ENCODE measurements around the gene WSB1. TPM values are rescaled to one million over a fixed set of nuclear protein-coding genes. Genes with fewer than 3 reads are reported as not detected.

Gene WSB1
- total and polyA plus RNA-seq, 2 experiments from 2014 or later = 101 to 108 TPM

- TF ChIP-seq, protein P1, sequence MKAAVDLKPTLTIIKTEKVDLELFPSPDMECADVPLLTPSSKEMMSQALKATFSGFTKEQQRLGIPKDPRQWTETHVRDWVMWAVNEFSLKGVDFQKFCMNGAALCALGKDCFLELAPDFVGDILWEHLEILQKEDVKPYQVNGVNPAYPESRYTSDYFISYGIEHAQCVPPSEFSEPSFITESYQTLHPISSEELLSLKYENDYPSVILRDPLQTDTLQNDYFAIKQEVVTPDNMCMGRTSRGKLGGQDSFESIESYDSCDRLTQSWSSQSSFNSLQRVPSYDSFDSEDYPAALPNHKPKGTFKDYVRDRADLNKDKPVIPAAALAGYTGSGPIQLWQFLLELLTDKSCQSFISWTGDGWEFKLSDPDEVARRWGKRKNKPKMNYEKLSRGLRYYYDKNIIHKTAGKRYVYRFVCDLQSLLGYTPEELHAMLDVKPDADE (IDR thresholded peaks at IDR 0.05) = no peak
- no peak for TF ChIP-seq EZH2 (IDR thresholded peaks at IDR 0.05; ENCODE audit: low read depth, unreplicated experiment)
- TF ChIP-seq REST (IDR thresholded peaks at IDR 0.05; ENCODE audit: unreplicated experiment) = no peak
- TF ChIP-seq JUNB (IDR thresholded peaks at IDR 0.05; ENCODE audit: unreplicated experiment) = no peak
- no peak for TF ChIP-seq NANOG (IDR thresholded peaks at IDR 0.05; ENCODE audit: borderline replicate concordance)
- no peak for TF ChIP-seq POLR2AphosphoS5 (IDR thresholded peaks at IDR 0.05; ENCODE audit: low read depth)
- no peak for TF ChIP-seq EZH2phosphoT487 (IDR thresholded peaks at IDR 0.05; ENCODE audit: unreplicated experiment)
- TF ChIP-seq CREB1 (CRISPR knock-in tag; IDR thresholded peaks at IDR 0.05; ENCODE audit: low read depth) = no peak
These were observed 44.6 kb downstream of the WSB1 start (continued) for GRCh38 chr17:27338536-27338985.

GRCh38 chr17:27339198-27339835 is 45.4 kb downstream of the WSB1 start:
- Mint-ChIP-seq H3K4me3 (0 out of 3 replicates have a peak overlapping the region, but pooled peaks have one; percentile 18), H3K36me3 (ENCODE audit: low read depth) (no peaks in the 10 kb centered on the region), H3K27ac (no peak overlapping the region), H3K27me3 (ENCODE audit: insufficient read depth, low read depth, poor library complexity) (peaks cover 10% of the 10 kb centered on the region), H3K9me3 (no peaks in the 10 kb centered on the region), H3K4me1 (peaks cover 59% of the 10 kb centered on the region)
- no peak overlapping the region for H3K27ac ChIP-seq (ENCODE audit: low read depth)
- no peak overlapping the region for H2AFZ ChIP-seq
- 0 out of 2 replicates have a peak overlapping the region, but pooled peaks have one; percentile 17 for H3K4me3 ChIP-seq
- H3K9me2 ChIP-seq (ENCODE audit: insufficient read depth) = 0 out of 2 replicates have a peak, but pooled peaks cover 6% of the 10 kb centered on the region
- H3K36me3 ChIP-seq (ENCODE audit: insufficient read depth) = no peaks in the 10 kb centered on the region
- no peak for ATAC-seq
- peaks cover 33% of the 10 kb centered on the region for H3K4me1 ChIP-seq (ENCODE audit: insufficient read depth)
- no peaks in the 10 kb centered on the region for H3K27me3 ChIP-seq (ENCODE audit: insufficient read depth)
- peaks cover 5% of the 10 kb centered on the region; the same call in 1 of the 2 replicates for H3F3A ChIP-seq (replicated peaks; ENCODE audit: low read depth)
- peak overlapping the region; percentile 50 for H3K4me2 ChIP-seq
- H3K79me2 ChIP-seq (replicated peaks; ENCODE audit: insufficient read depth) = no peaks in the 10 kb centered on the region
- H4K20me1 ChIP-seq (replicated peaks; ENCODE audit: insufficient read depth) = no peaks in the 10 kb centered on the region
- no peak for DNase-seq (ENCODE audit: low spot score)
- TF ChIP-seq STAT1 (IDR thresholded peaks at IDR 0.05; ENCODE audit: unreplicated experiment) = no peak
- TF ChIP-seq CREB1 (CRISPR knock-in tag; IDR thresholded peaks at IDR 0.05; ENCODE audit: low read depth) = no peak
- TF ChIP-seq ZNF114 (CRISPR knock-in tag; IDR thresholded peaks at IDR 0.05) = no peak
- TF ChIP-seq, protein P2, sequence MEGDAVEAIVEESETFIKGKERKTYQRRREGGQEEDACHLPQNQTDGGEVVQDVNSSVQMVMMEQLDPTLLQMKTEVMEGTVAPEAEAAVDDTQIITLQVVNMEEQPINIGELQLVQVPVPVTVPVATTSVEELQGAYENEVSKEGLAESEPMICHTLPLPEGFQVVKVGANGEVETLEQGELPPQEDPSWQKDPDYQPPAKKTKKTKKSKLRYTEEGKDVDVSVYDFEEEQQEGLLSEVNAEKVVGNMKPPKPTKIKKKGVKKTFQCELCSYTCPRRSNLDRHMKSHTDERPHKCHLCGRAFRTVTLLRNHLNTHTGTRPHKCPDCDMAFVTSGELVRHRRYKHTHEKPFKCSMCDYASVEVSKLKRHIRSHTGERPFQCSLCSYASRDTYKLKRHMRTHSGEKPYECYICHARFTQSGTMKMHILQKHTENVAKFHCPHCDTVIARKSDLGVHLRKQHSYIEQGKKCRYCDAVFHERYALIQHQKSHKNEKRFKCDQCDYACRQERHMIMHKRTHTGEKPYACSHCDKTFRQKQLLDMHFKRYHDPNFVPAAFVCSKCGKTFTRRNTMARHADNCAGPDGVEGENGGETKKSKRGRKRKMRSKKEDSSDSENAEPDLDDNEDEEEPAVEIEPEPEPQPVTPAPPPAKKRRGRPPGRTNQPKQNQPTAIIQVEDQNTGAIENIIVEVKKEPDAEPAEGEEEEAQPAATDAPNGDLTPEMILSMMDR (conservative IDR thresholded peaks at IDR 0.05; ENCODE audit: low read depth in 2 of 2) = no peak
- TF ChIP-seq REST (IDR thresholded peaks at IDR 0.05; ENCODE audit: unreplicated experiment) = no peak
- no peak for TF ChIP-seq EZH2 (IDR thresholded peaks at IDR 0.05; ENCODE audit: low read depth, unreplicated experiment)
- no peak for TF ChIP-seq EZH2phosphoT487 (IDR thresholded peaks at IDR 0.05; ENCODE audit: unreplicated experiment)

Measured in GM23338 (cell line).